NT2/D1 (cell line): ENCODE data around the gene SH3BP2.
"Not testable (repeated sequence)": the region's sequence is repeated elsewhere in the genome, so short reads cannot be mapped to it uniquely, and the experiment has no call there.

Experiments
- DNase-seq: peaks from one replicate; pipeline ENCODE4 v3.0.0-alpha.2; 2011; ENCODE audit warnings: low read depth, low spot score
- H3K27me3 ChIP-seq: 2 replicates; pipeline ENCODE4 v1.6.0; 2011; ENCODE audit warnings: mild to moderate bottlenecking; ENCODE audit not compliant: insufficient read length, insufficient read depth
- H3K36me3 ChIP-seq: 2 replicates; pipeline ENCODE4 v1.6.1; 2011; ENCODE audit warnings: mild to moderate bottlenecking, low read length, mixed read lengths; ENCODE audit not compliant: insufficient read depth, insufficient read length
- H3K4me1 ChIP-seq: 2 replicates; pipeline ENCODE4 v1.5.1; 2011; ENCODE audit not compliant: insufficient read depth, insufficient read length
- H3K4me3 ChIP-seq: 2 replicates; pipeline ENCODE4 v1.5.1; 2011; ENCODE audit warnings: low read depth; ENCODE audit not compliant: insufficient read length
- H3K9ac ChIP-seq: 2 replicates; pipeline ENCODE4 v1.6.0; 2011; ENCODE audit warnings: low read depth; ENCODE audit not compliant: insufficient read length
- H3K9me3 ChIP-seq: 2 replicates; pipeline ENCODE4 v1.5.1; 2011; ENCODE audit warnings: mild to moderate bottlenecking, low read length; ENCODE audit not compliant: insufficient read depth
- SUZ12 ChIP-seq: IDR thresholded peaks from 2 replicates; pipeline ENCODE4 v1.6.1; 2011; ENCODE audit not compliant: insufficient read length, insufficient read depth; ENCODE audit errors: extremely low read depth
- YY1 ChIP-seq: IDR thresholded peaks from 2 replicates; pipeline ENCODE4 v1.6.1; 2011; ENCODE audit not compliant: insufficient read length, insufficient read depth
- ZNF274 ChIP-seq: IDR thresholded peaks from 2 replicates; pipeline ENCODE4 v1.6.1; 2011; ENCODE audit warnings: mild to moderate bottlenecking, low read depth, low read length

SH3BP2 gene

GRCh38 chr4:2767705-2768074 lies 25.2 kb upstream of the SH3BP2 start:
- Histone ChIP-seq H3K4me1 (peaks cover 11% of the 10 kb centered on the region), H3K27me3 (no peaks in the 10 kb centered on the region), H3K9me3 (peaks cover 5% of the 10 kb centered on the region; the same call in 1 of the 2 replicates), H3K9ac (no peak overlapping the region), H3K36me3 (no peaks in the 10 kb centered on the region), H3K4me3 (no peak overlapping the region)
- no peak for TF ChIP-seq SUZ12
- TF ChIP-seq ZNF274, result no peak
- no peak for TF ChIP-seq YY1
- DNase-seq, result no peak

DNA sequence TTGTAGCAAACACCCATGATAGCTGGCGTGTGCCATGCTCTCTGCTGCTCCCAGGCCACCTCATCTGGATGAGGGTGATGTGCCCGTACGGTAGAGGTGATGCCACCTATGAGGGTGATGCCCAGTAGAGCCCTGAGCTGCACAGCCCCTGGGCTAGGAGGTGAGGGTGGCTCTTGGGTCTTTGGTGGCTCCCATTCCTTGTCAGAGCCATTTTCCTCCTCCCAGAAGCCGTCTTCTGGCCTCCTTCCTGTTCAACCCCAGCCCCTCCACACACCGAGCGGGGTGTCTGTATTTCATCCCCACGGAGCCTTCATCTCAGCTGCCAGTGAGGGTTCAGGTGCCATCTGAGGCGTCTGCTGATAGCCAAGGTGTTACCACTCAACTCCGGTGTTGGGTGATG lies 24.8 kb upstream of the SH3BP2 start:
- Histone ChIP-seq H3K4me1 (peaks cover 11% of the 10 kb centered on the region), H3K36me3 (no peaks in the 10 kb centered on the region), H3K4me3 (no peak overlapping the region), H3K9ac (no peak overlapping the region), H3K9me3 (peaks cover under 1% of the 10 kb centered on the region; the same call in 1 of the 2 replicates), H3K27me3 (no peaks in the 10 kb centered on the region)
- no peak for DNase-seq
- TF ChIP-seq YY1 (no peak), SUZ12 (no peak), ZNF274 (no peak)

- H3K27me3 ChIP-seq, result no peaks in the 10 kb centered on the region
- H3K9ac ChIP-seq, result peak overlapping the region; percentile 28
- no peak overlapping the region for H3K4me3 ChIP-seq
- H3K9me3 ChIP-seq, result no peaks in the 10 kb centered on the region
- H3K36me3 ChIP-seq, result no peaks in the 10 kb centered on the region
- DNase-seq, result no peak
- no peak for TF ChIP-seq SUZ12
- TF ChIP-seq YY1, result no peak
- no peak for TF ChIP-seq ZNF274
- H3K4me1 ChIP-seq, result peaks cover 9% of the 10 kb centered on the region
Measured at GRCh38 chr4:2768921-2769336, 24.0 kb upstream of the SH3BP2 start.

DNA sequence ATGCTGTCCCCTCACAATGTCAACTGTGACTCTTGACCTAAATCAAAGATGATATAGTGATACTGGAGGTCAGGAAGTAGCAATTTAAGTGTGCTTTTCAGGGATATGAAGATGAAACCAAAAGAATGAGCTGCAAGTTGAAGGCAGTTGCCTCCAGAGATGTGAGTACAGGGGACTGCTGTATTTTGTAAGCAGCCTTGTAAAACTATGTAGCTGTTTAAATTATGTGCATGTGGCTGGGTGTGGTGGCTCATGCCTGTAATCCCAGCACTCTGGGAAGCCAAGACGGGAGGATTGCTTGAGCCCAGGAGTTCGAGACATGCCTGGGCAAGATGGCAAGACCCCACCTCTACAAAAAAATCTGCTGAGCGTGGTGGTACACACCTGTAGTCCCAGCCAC lies 21.6 kb upstream of the SH3BP2 start:
- peaks cover 8% of the 10 kb centered on the region for H3K4me1 ChIP-seq
- no peak overlapping the region for H3K9ac ChIP-seq
- TF ChIP-seq SUZ12, result no peak
- TF ChIP-seq ZNF274, result no peak
- no peak for TF ChIP-seq YY1

GRCh38 chr4:2780643-2781042 lies 12.2 kb upstream of the SH3BP2 start:
- H3K9ac ChIP-seq, H3K9me3 ChIP-seq, H3K4me1 ChIP-seq, H3K36me3 ChIP-seq, H3K27me3 ChIP-seq, H3K4me3 ChIP-seq: not testable (repeated sequence)
- DNase-seq, result peak; percentile 30

More for the DNA sequence above, 21.6 kb upstream of the SH3BP2 start:
- H3K4me3 ChIP-seq, result no peak overlapping the region
- H3K36me3 ChIP-seq, result no peaks in the 10 kb centered on the region
- no peaks in the 10 kb centered on the region for H3K27me3 ChIP-seq
- DNase-seq, result no peak
- no peaks in the 10 kb centered on the region for H3K9me3 ChIP-seq

GRCh38 chr4:2781911-2782310 lies 11.0 kb upstream of the SH3BP2 start:
- H3K9ac ChIP-seq, result no peak overlapping the region
- no peak overlapping the region for H3K4me3 ChIP-seq
- H3K4me1 ChIP-seq, result peaks cover 5% of the 10 kb centered on the region
- no peak for DNase-seq
- H3K9me3 ChIP-seq, result no peaks in the 10 kb centered on the region
- H3K36me3 ChIP-seq, result no peaks in the 10 kb centered on the region
- TF ChIP-seq SUZ12 (no peak), YY1 (no peak), ZNF274 (no peak)
- no peaks in the 10 kb centered on the region for H3K27me3 ChIP-seq

GRCh38 chr4:2783790-2784189 lies 9.1 kb upstream of the SH3BP2 start:
- no peak for TF ChIP-seq YY1
- no peak for TF ChIP-seq ZNF274
- no peak for TF ChIP-seq SUZ12
- Histone ChIP-seq H3K4me3 (no peak overlapping the region), H3K27me3 (no peaks in the 10 kb centered on the region), H3K9ac (no peak overlapping the region), H3K9me3 (no peaks in the 10 kb centered on the region), H3K4me1 (peaks cover 20% of the 10 kb centered on the region), H3K36me3 (no peaks in the 10 kb centered on the region)
- no peak for DNase-seq

DNA sequence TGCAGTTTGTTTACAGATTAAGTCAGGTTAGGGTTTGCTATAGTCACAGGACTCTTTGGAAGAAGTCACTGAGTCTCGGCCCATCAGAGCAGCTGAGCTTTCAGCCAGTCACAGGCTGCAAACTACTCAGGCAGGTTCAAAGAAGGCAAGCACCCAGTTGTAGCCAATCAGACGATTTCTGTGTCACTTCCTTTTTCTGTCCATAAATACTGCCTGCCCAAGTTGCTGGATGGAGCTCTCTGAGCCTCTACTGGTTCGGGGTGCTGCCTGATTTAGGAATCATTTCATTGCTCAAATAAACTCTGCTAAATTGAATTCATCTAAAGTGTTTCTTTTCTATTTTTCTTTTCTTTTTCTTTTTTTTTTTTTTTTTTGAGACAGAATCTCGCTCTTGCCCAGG lies 7.3 kb upstream of the SH3BP2 start:
- no peak overlapping the region for H3K9ac ChIP-seq

More for the DNA sequence above, 7.3 kb upstream of the SH3BP2 start:
- Histone ChIP-seq H3K9me3 (no peaks in the 10 kb centered on the region), H3K27me3 (peaks cover 5% of the 10 kb centered on the region), H3K4me3 (no peak overlapping the region), H3K36me3 (no peaks in the 10 kb centered on the region), H3K4me1 (peaks cover 24% of the 10 kb centered on the region)
- DNase-seq, result no peak
- TF ChIP-seq ZNF274 (no peak), SUZ12 (no peak), YY1 (no peak)
